Measurements from ENCODE around the gene NFIC.

- TF ChIP-seq YY1 (IDR thresholded peaks at IDR 0.05; ENCODE audit: insufficient read depth, insufficient read length) (no peak), ZNF274 (IDR thresholded peaks at IDR 0.05; ENCODE audit: low read depth, low read length) (no peak)
These were observed 45.7 kb downstream of the NFIC start for GRCh38 chr19:3412066-3412465.
